Adrenal gland (tissue), 5 donors: ENCODE measurements around the gene GHRHR.

Experiments
- POLR2A ChIP-seq, 2 donors: fragments of 450-650 bp; IDR thresholded peaks; one replicate each; pipeline ENCODE4 v1.6.1; 2017; ENCODE audit warnings: antibody characterized with exemption in 2 of 2, mild to moderate bottlenecking in 2 of 2, moderate library complexity in 1 of 2
- TF ChIP-seq, protein P1 (sequence below), 6 experiments: fragments of 450-650 bp in 4 of 6; fragments of 200-600 bp in 2 of 6; sonication (generic) in 1 of 6; IDR thresholded peaks; 1 replicate in 5 of 6; 2 replicates in 1 of 6; pipeline versions ENCODE4 v1.5.1 to v1.8.0; 2016 to 2021; ENCODE audit warnings: antibody characterized with exemption in 6 of 6, mild to moderate bottlenecking in 2 of 6, moderate library complexity in 1 of 6
- donor health status: DM: no; HTN: no; CAD: no.

DNA sequence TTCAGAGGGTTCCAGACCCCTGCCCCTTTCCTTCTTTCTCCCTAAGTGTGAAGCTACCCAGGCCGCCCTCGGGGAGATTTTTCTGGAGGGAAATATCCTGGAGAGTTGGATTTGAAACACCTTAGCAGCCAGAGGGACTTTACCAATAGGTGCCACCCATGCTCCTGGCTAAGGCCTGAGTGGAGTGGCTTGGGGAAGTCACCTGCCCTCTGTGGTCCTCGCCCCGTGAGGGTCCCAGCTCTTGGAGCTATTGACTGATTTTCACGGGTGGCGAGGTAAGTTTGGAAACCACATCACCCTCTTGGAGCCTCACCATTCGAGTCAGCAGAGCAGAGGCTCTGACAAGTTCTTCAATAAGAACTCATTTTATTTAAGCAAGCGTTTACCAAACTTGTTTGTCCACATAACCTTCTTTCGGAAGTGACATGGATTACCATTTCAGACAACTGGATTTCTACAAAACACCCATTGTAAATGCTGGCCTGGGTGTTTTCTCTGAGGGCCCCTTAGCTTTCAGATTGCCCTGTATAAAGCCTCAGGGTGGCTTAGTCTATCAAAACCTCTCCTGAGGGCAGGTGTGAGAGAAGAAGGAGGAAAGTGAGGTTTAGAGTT is 31.7 kb upstream of the GHRHR start:
- TF ChIP-seq, protein P1, sequence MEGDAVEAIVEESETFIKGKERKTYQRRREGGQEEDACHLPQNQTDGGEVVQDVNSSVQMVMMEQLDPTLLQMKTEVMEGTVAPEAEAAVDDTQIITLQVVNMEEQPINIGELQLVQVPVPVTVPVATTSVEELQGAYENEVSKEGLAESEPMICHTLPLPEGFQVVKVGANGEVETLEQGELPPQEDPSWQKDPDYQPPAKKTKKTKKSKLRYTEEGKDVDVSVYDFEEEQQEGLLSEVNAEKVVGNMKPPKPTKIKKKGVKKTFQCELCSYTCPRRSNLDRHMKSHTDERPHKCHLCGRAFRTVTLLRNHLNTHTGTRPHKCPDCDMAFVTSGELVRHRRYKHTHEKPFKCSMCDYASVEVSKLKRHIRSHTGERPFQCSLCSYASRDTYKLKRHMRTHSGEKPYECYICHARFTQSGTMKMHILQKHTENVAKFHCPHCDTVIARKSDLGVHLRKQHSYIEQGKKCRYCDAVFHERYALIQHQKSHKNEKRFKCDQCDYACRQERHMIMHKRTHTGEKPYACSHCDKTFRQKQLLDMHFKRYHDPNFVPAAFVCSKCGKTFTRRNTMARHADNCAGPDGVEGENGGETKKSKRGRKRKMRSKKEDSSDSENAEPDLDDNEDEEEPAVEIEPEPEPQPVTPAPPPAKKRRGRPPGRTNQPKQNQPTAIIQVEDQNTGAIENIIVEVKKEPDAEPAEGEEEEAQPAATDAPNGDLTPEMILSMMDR (IDR thresholded peaks at IDR 0.05), result no peak
- no peak for TF ChIP-seq POLR2A (IDR thresholded peaks at IDR 0.05)
